Esophagus squamous epithelium (tissue), 4 donors: ENCODE data around the gene CORO7.

Source experiments
- POLR2A ChIP-seq, 4 donors: fragments of 450-650 bp; IDR thresholded peaks; one replicate each; pipeline ENCODE4 v1.6.1; 2017; ENCODE audit warnings: antibody characterized with exemption in 4 of 4, mild to moderate bottlenecking in 4 of 4, moderate library complexity in 3 of 4
- TF ChIP-seq, protein P1 (sequence below), 6 experiments: fragments of 450-650 bp in 4 of 6; fragments of 200-600 bp in 2 of 6; sonication (generic) in 2 of 6; IDR thresholded peaks; one replicate each; pipeline ENCODE4 v1.5.1; 2016 to 2019; ENCODE audit warnings: antibody characterized with exemption in 6 of 6, mild to moderate bottlenecking in 4 of 6, moderate library complexity in 4 of 6

DNA sequence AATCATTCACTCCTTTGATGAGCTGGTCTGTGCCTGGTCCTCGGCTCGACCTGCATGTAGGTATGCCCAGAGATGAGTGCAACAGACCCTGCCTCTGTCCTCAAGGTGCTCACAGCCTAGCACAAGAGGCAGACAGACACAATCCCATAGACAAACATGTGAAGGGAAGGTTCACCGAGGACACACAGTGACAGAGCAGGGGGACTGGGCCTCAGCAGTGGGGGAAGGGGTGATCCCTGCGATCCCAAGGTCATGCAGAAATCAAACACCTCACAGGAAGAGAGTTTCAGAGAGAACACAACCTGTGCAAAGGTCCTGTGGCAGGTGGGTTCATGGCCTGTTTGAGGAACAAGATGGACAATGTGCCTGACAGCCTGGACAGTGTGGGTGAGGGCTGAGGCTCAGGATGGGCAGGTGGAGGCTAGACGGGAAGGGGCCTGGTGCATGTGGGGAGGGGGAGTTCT lies 49.0 kb downstream of the CORO7 start:
- TF ChIP-seq, protein P1, sequence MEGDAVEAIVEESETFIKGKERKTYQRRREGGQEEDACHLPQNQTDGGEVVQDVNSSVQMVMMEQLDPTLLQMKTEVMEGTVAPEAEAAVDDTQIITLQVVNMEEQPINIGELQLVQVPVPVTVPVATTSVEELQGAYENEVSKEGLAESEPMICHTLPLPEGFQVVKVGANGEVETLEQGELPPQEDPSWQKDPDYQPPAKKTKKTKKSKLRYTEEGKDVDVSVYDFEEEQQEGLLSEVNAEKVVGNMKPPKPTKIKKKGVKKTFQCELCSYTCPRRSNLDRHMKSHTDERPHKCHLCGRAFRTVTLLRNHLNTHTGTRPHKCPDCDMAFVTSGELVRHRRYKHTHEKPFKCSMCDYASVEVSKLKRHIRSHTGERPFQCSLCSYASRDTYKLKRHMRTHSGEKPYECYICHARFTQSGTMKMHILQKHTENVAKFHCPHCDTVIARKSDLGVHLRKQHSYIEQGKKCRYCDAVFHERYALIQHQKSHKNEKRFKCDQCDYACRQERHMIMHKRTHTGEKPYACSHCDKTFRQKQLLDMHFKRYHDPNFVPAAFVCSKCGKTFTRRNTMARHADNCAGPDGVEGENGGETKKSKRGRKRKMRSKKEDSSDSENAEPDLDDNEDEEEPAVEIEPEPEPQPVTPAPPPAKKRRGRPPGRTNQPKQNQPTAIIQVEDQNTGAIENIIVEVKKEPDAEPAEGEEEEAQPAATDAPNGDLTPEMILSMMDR (IDR thresholded peaks at IDR 0.05): no peak
- TF ChIP-seq POLR2A (IDR thresholded peaks at IDR 0.05): no peak
